ENCODE measurements around the gene STAT6. TPM values are rescaled to one million over a fixed set of nuclear protein-coding genes. Genes with fewer than 3 reads are reported as not detected.

The STAT6 gene
- total and polyA plus RNA-seq, 2 donors (not counting 1 experiment from before 2014, with no cell fraction given): 103 to 123 TPM

GRCh38 chr12:57145460-57146059 is 34.4 kb upstream of the STAT6 start:
- H3K79me2 ChIP-seq (ENCODE audit: control insufficient read depth, insufficient read depth, low read length): peaks cover 46% of the 10 kb centered on the region
- H3K4me2 ChIP-seq (ENCODE audit: extremely low read depth, insufficient read depth, low read length): no peak overlapping the region
- H3K27me3 ChIP-seq (ENCODE audit: control insufficient read depth, insufficient read depth, low read length): no peaks in the 10 kb centered on the region
- no peak overlapping the region for H3K27ac ChIP-seq (ENCODE audit: insufficient read depth, low read length)
- H4K20me1 ChIP-seq (ENCODE audit: control insufficient read depth, extremely low read depth, insufficient read depth, low read length): no peaks in the 10 kb centered on the region
- H3K36me3 ChIP-seq (ENCODE audit: control insufficient read depth, insufficient read depth, low read length): peaks cover 45% of the 10 kb centered on the region
- peaks cover 52% of the 10 kb centered on the region for H3K4me1 ChIP-seq (ENCODE audit: control insufficient read depth, extremely low read depth, insufficient read depth, low read length)
- no peak overlapping the region for H3K4me3 ChIP-seq (replicated peaks in 1 of 4; ENCODE audit: control extremely low read depth in 1 of 4, insufficient read depth in 1 of 4, low read depth in 3 of 4, low read length in 4 of 4)
- no peak for TF ChIP-seq CTCF (conservative IDR thresholded peaks at IDR 0.05 in 1 of 2, IDR thresholded peaks at IDR 0.05 in 1 of 2; ENCODE audit: low read depth in 1 of 2, low read length in 2 of 2)
- TF ChIP-seq EZH2 (IDR thresholded peaks at IDR 0.05; ENCODE audit: low read length, missing control alignments): no peak
- H2AFZ ChIP-seq (ENCODE audit: low read length): no peak overlapping the region
- H3K9ac ChIP-seq (ENCODE audit: insufficient read depth, low read length): no peak overlapping the region
- H3K9me3 ChIP-seq (ENCODE audit: control insufficient read depth, insufficient read depth, low read depth, low read length): no peaks in the 10 kb centered on the region
- no peak for DNase-seq (ENCODE audit: low read depth in 2 of 2)

GRCh38 chr12:57143454-57143853 is 32.3 kb upstream of the STAT6 start:
- TF ChIP-seq EZH2 (IDR thresholded peaks at IDR 0.05; ENCODE audit: low read length, missing control alignments) (no peak), CTCF (conservative IDR thresholded peaks at IDR 0.05 in 1 of 2, IDR thresholded peaks at IDR 0.05 in 1 of 2; ENCODE audit: low read depth in 1 of 2, low read length in 2 of 2) (no peak)
- Histone ChIP-seq H3K79me2 (ENCODE audit: control insufficient read depth, insufficient read depth, low read length) (peaks cover 52% of the 10 kb centered on the region), H3K4me3 (replicated peaks in 1 of 4; ENCODE audit: control extremely low read depth in 1 of 4, insufficient read depth in 1 of 4, low read depth in 3 of 4, low read length in 4 of 4) (no peak overlapping the region), H3K9me3 (ENCODE audit: control insufficient read depth, insufficient read depth, low read depth, low read length) (no peaks in the 10 kb centered on the region), H3K4me1 (ENCODE audit: control insufficient read depth, extremely low read depth, insufficient read depth, low read length) (peaks cover 52% of the 10 kb centered on the region), H4K20me1 (ENCODE audit: control insufficient read depth, extremely low read depth, insufficient read depth, low read length) (no peaks in the 10 kb centered on the region), H3K27ac (ENCODE audit: insufficient read depth, low read length) (no peak overlapping the region), H3K36me3 (ENCODE audit: control insufficient read depth, insufficient read depth, low read length) (peaks cover 51% of the 10 kb centered on the region), H2AFZ (ENCODE audit: low read length) (no peak overlapping the region), H3K27me3 (ENCODE audit: control insufficient read depth, insufficient read depth, low read length) (no peaks in the 10 kb centered on the region), H3K4me2 (ENCODE audit: extremely low read depth, insufficient read depth, low read length) (no peak overlapping the region), H3K9ac (ENCODE audit: insufficient read depth, low read length) (no peak overlapping the region)
- DNase-seq (ENCODE audit: low read depth in 2 of 2): no peak

- Histone ChIP-seq H3K4me1 (ENCODE audit: control insufficient read depth, extremely low read depth, insufficient read depth, low read length) (peaks cover 50% of the 10 kb centered on the region), H3K27ac (ENCODE audit: insufficient read depth, low read length) (no peak overlapping the region), H3K27me3 (ENCODE audit: control insufficient read depth, insufficient read depth, low read length) (no peaks in the 10 kb centered on the region), H3K9ac (ENCODE audit: insufficient read depth, low read length) (no peak overlapping the region), H4K20me1 (ENCODE audit: control insufficient read depth, extremely low read depth, insufficient read depth, low read length) (no peaks in the 10 kb centered on the region), H3K4me2 (ENCODE audit: extremely low read depth, insufficient read depth, low read length) (no peak overlapping the region), H3K9me3 (ENCODE audit: control insufficient read depth, insufficient read depth, low read depth, low read length) (no peaks in the 10 kb centered on the region), H3K79me2 (ENCODE audit: control insufficient read depth, insufficient read depth, low read length) (peaks cover 59% of the 10 kb centered on the region), H3K36me3 (ENCODE audit: control insufficient read depth, insufficient read depth, low read length) (peaks cover 47% of the 10 kb centered on the region), H3K4me3 (replicated peaks in 1 of 4; ENCODE audit: control extremely low read depth in 1 of 4, insufficient read depth in 1 of 4, low read depth in 3 of 4, low read length in 4 of 4) (no peak overlapping the region), H2AFZ (ENCODE audit: low read length) (no peak overlapping the region)
- TF ChIP-seq EZH2 (IDR thresholded peaks at IDR 0.05; ENCODE audit: low read length, missing control alignments) (no peak), CTCF (conservative IDR thresholded peaks at IDR 0.05 in 1 of 2, IDR thresholded peaks at IDR 0.05 in 1 of 2; ENCODE audit: low read depth in 1 of 2, low read length in 2 of 2) (no peak)
- no peak for DNase-seq (ENCODE audit: low read depth in 2 of 2)
Measured at GRCh38 chr12:57142727-57143126, 31.6 kb upstream of the STAT6 start.
